HCT116 (cell line): Measurements from ENCODE around the gene KSR2. TPM values are rescaled to one million over a fixed set of nuclear protein-coding genes. Genes with fewer than 3 reads are reported as not detected.

ENCODE experiments used
- ATAC-seq: fragments of 200-7000 bp; cut with Tn5 transposase; 2 replicates; pipeline ENCODE4 v1.9.1; 2020; ENCODE audit warnings: mild to moderate bottlenecking, moderate library complexity
- BruUV-seq: library from RNA; stranded (reverse); fragments of 400-500 nt; replicated peaks from 2 replicates; lab custom pipeline; 2021; lab: Mats Ljungman, UMichigan
- CTCF ChIA-PET: fragments of 300-600 bp; sonication (Branson Sonifier 250); formaldehyde crosslinking; loops from one replicate; lab custom pipeline; 2021; ENCODE audit warnings: antibody characterized with exemption; lab: Charles Lee
- POLR2A ChIA-PET: fragments of 300-600, 350-600 bp; sonication (Branson Sonifier 250); formaldehyde crosslinking; loops from one replicate; lab custom pipeline; 2021; ENCODE audit warnings: antibody characterized with exemption; lab: Charles Lee
- RAD21 ChIA-PET, 2 experiments: fragments of 300-600 bp; sonication (Branson Sonifier 250); formaldehyde crosslinking; loops; one replicate each; lab custom pipeline; 2023; ENCODE audit warnings: low total read pairs in 2 of 2; ENCODE audit not compliant: uncharacterized antibody in 2 of 2, unreplicated experiment in 2 of 2, low non-redundant PET in 1 of 2; lab: Charles Lee
- DNase-seq: peaks from one replicate; pipeline ENCODE4 v3.0.0-alpha.2; 2010; ENCODE audit warnings: low read depth, low spot score
- H2AFZ ChIP-seq: fragments of 200-600 bp; shearing (Covaris generic), sonication (generic); 2 replicates; pipeline ENCODE4 v1.6.1; 2017; ENCODE audit warnings: low read depth, mixed run types, mixed read lengths, antibody characterized with exemption, low read length; ENCODE audit not compliant: poor library complexity, severe bottlenecking
- H3K27ac ChIP-seq: 2 replicates; pipeline ENCODE4 v1.5.1; 2012; ENCODE audit warnings: low read depth, low read length
- H3K27me3 ChIP-seq: fragments of 200-600 bp; sonication (generic); 2 replicates; pipeline ENCODE4 v1.6.1; 2016; ENCODE audit warnings: mixed run types, low read length, mixed read lengths; ENCODE audit not compliant: insufficient read depth
- H3K36me3 ChIP-seq, 2 experiments: fragments of 200-500 bp in 1 of 2; fragments of 200-600 bp in 1 of 2; sonication (Bioruptor generic) in 1 of 2; sonication (generic) in 1 of 2; 2 replicates each; pipeline versions ENCODE4 v1.5.1 to v1.6.1; 2014 to 2016; ENCODE audit warnings: low read length in 2 of 2, inconsistent platforms in 1 of 2, mixed read lengths in 1 of 2, mixed run types in 1 of 2; ENCODE audit not compliant: insufficient read depth in 2 of 2, control insufficient read depth in 1 of 2
- H3K4me1 ChIP-seq, 2 experiments: fragments of 200-600 bp in 1 of 2; sonication (generic) in 1 of 2; 2 replicates each; pipeline versions ENCODE4 v1.5.1 to v1.6.1; 2012 to 2017; ENCODE audit warnings: low read length in 2 of 2, inconsistent platforms in 1 of 2, mild to moderate bottlenecking in 1 of 2, mixed read lengths in 1 of 2, mixed run types in 1 of 2, moderate library complexity in 1 of 2; ENCODE audit not compliant: insufficient read depth in 2 of 2, control insufficient read depth in 1 of 2
- H3K4me2 ChIP-seq: fragments of 200-600 bp; sonication (generic); 2 replicates; pipeline ENCODE4 v1.6.1; 2017; ENCODE audit warnings: mixed run types, low read length, mixed read lengths
- H3K4me3 ChIP-seq, 2 experiments: fragments of 200-600 bp in 1 of 2; sonication (generic) in 1 of 2; replicated peaks in 1 of 2; 2 replicates each; pipeline ENCODE4 v1.5.1; 2011 to 2016; ENCODE audit warnings: low read length in 2 of 2, control low read depth in 1 of 2, low read depth in 1 of 2, mild to moderate bottlenecking in 1 of 2, mixed read lengths in 1 of 2, mixed run types in 1 of 2
- H3K79me2 ChIP-seq: fragments of 200-600 bp; sonication (generic); 2 replicates; pipeline ENCODE4 v1.6.1; 2017; ENCODE audit warnings: mild to moderate bottlenecking, mixed run types, low read length, moderate library complexity, mixed read lengths; ENCODE audit not compliant: insufficient read depth
- H3K9ac ChIP-seq: fragments of 200-600 bp; sonication (generic); 2 replicates; pipeline ENCODE4 v1.6.1; 2016; ENCODE audit warnings: low read length, mixed read lengths
- H3K9me2 ChIP-seq: fragments of 200-600 bp; sonication (generic), shearing (Covaris generic); 2 replicates; pipeline ENCODE4 v1.6.1; 2017; ENCODE audit warnings: mixed run types, mild to moderate bottlenecking, moderate library complexity; ENCODE audit not compliant: insufficient read depth
- H3K9me3 ChIP-seq, 2 experiments: fragments of 200-500 bp in 1 of 2; fragments of 200-600 bp in 1 of 2; sonication (Bioruptor generic) in 1 of 2; sonication (generic) in 1 of 2; 2 replicates each; pipeline ENCODE4 v1.6.1; 2014 to 2017; ENCODE audit warnings: low read length in 2 of 2, mixed read lengths in 2 of 2, inconsistent platforms in 1 of 2, low read depth in 1 of 2, mild to moderate bottlenecking in 1 of 2, mixed run types in 1 of 2, moderate library complexity in 1 of 2; ENCODE audit not compliant: control insufficient read depth in 1 of 2, insufficient read depth in 1 of 2
- H4K20me1 ChIP-seq: fragments of 200-600 bp; sonication (generic), shearing (Covaris generic); 2 replicates; pipeline ENCODE4 v1.6.1; 2017; ENCODE audit warnings: mixed run types, mild to moderate bottlenecking, moderate library complexity; ENCODE audit not compliant: insufficient read depth
- CBX3 ChIP-seq: IDR thresholded peaks from 2 replicates; pipeline ENCODE4 v1.6.1; 2012; ENCODE audit warnings: low read depth
- CEBPB ChIP-seq: IDR thresholded peaks from 2 replicates; pipeline ENCODE4 v1.6.1; 2012; ENCODE audit warnings: low read depth
- EGR1 ChIP-seq: IDR thresholded peaks from 2 replicates; pipeline ENCODE4 v1.6.1; 2012; ENCODE audit warnings: low read depth
- ELF1 ChIP-seq: IDR thresholded peaks from 2 replicates; pipeline ENCODE4 v1.6.1; 2012; ENCODE audit warnings: low read depth, borderline replicate concordance
- EZH2phosphoT487 ChIP-seq: fragments of 200-600 bp; IDR thresholded peaks from 2 replicates; pipeline ENCODE4 v1.6.1; 2018; ENCODE audit warnings: antibody characterized with exemption, borderline replicate concordance
- FOSL1 ChIP-seq: IDR thresholded peaks from 2 replicates; pipeline ENCODE4 v1.6.1; 2012; ENCODE audit warnings: low read depth
- JUND ChIP-seq: IDR thresholded peaks from 2 replicates; pipeline ENCODE4 v1.6.1; 2012
- POLR2A ChIP-seq: IDR thresholded peaks from 2 replicates; pipeline ENCODE4 v1.7.0; 2011; ENCODE audit warnings: borderline replicate concordance; ENCODE audit not compliant: insufficient read depth, insufficient read length; ENCODE audit errors: extremely low read depth
- RAD21 ChIP-seq: IDR thresholded peaks from 2 replicates; pipeline ENCODE4 v1.6.1; 2012; ENCODE audit warnings: low read depth, mild to moderate bottlenecking
- SIN3A ChIP-seq: IDR thresholded peaks from 2 replicates; pipeline ENCODE4 v1.6.1; 2012; ENCODE audit warnings: low read depth
- SRF ChIP-seq: IDR thresholded peaks from 2 replicates; pipeline ENCODE4 v1.6.1; 2012; ENCODE audit warnings: low read depth
- TCF7L2 ChIP-seq: IDR thresholded peaks from 2 replicates; pipeline ENCODE4 v1.7.0; 2011; ENCODE audit warnings: borderline replicate concordance, inconsistent platforms; ENCODE audit not compliant: insufficient read depth, insufficient read length; ENCODE audit errors: extremely low read depth
- YY1 ChIP-seq: IDR thresholded peaks from 2 replicates; pipeline ENCODE4 v1.6.1; 2011; ENCODE audit warnings: low read length, low read depth, moderate library complexity, mild to moderate bottlenecking; ENCODE audit not compliant: insufficient replicate concordance; ENCODE audit errors: extremely low read depth
- ZFX ChIP-seq: fragments of 450-650 bp; IDR thresholded peaks from 2 replicates; pipeline ENCODE4 v1.6.1; 2017
- ZNF274 ChIP-seq: fragments of 200-500 bp; sonication (Bioruptor generic); IDR thresholded peaks from 2 replicates; pipeline ENCODE4 v1.6.1; 2014; ENCODE audit warnings: mild to moderate bottlenecking, low read depth, low read length, inconsistent platforms
- intact Hi-C: fragments of 100-400 bp; cut with micrococcal nuclease; formaldehyde crosslinking; loops from 2 replicates; pipeline ENCODE4 v1.10.0; 2022
- total RNA-seq: library from RNA; stranded (reverse); gene quantifications from one replicate; pipeline ENCODE4 v1.2.1, GENCODE V29; 2021; ENCODE audit not compliant: unreplicated experiment
- TF ChIP-seq, protein P1 (sequence below): IDR thresholded peaks from 2 replicates; pipeline ENCODE4 v1.6.1; 2011; ENCODE audit warnings: mild to moderate bottlenecking, low read length, moderate library complexity; ENCODE audit not compliant: insufficient replicate concordance; ENCODE audit errors: extremely low read depth
- TF ChIP-seq, protein P2 (sequence below), 3 experiments: fragments of 200-600 bp in 1 of 3; sonication (generic) in 1 of 3; IDR thresholded peaks in 2 of 3; conservative IDR thresholded peaks in 1 of 3; 2 replicates each; pipeline ENCODE4 v1.5.1; 2012 to 2017; ENCODE audit warnings: low read depth in 2 of 3, low read length in 2 of 3, antibody characterized with exemption in 1 of 3, borderline replicate concordance in 1 of 3, control low read depth in 1 of 3, mild to moderate bottlenecking in 1 of 3, mixed read lengths in 1 of 3, mixed run types in 1 of 3, moderate library complexity in 1 of 3; ENCODE audit not compliant: insufficient read depth in 1 of 3
- TF ChIP-seq, protein P3 (sequence below): IDR thresholded peaks from 2 replicates; pipeline ENCODE4 v1.6.1; 2012
- TF ChIP-seq, protein P4 (sequence below): IDR thresholded peaks from 2 replicates; pipeline ENCODE4 v1.6.1; 2012; ENCODE audit warnings: low read depth
- TF ChIP-seq, protein P5 (sequence below): IDR thresholded peaks from 2 replicates; pipeline ENCODE4 v1.6.1; 2012

KSR2 gene
- total RNA-seq, 1 experiment from 2014 or later, result 10.1 TPM

DNA sequence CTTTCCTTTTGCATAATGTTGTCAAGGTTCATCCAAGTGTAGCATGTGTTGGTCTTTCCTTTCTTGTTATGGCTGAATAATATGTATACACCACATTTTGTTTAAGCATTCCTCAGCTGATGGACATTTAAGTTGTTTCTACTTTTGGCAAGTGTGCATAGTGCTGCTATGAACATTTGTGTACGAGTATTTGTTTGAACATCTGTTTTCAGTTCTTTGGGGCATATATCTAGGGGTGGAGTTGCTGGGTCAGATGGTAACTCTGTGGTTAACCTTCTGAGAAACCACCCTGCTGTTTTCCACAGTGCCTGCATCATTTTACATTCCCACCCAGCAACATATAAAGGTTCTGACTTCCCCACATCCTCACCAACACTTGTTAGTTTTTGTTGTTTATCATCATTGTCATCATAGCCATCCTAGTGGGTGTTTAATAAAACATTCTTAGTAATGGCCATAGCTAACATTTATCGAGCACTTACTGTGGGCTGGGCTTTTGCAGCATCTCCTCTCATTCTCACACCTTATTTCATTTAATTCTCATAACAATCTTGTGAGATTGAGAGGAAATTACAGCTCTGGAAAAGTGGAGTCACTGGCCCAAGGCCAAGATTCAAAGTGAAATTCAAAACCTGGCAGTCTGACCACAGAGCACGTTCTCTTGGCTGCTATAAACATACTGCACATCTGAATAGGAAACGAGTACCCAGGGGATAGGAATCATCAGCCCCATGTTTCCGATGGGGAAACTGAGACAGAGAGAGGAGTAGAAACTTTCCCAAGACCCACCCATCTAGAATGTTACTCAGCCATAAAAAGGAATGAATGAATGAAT lies 193.6 kb downstream of the KSR2 start:
- intact Hi-C loops, result no loop called here
- RAD21 ChIA-PET, result no interaction called here
- no peaks in the 10 kb centered on the region for H3K79me2 ChIP-seq
- H3K4me1 ChIP-seq, result no peaks in the 10 kb centered on the region
- H3K27me3 ChIP-seq, result no peaks in the 10 kb centered on the region
- H2AFZ ChIP-seq, result no peak overlapping the region
- no peaks in the 10 kb centered on the region for H3K36me3 ChIP-seq
- H3K4me3 ChIP-seq, result no peak overlapping the region
- no TSS peak for BruUV-seq
- no peak overlapping the region for H3K4me2 ChIP-seq
- H3K9me2 ChIP-seq, result no peaks in the 10 kb centered on the region
- H4K20me1 ChIP-seq, result no peaks in the 10 kb centered on the region
- POLR2A ChIA-PET, result no interaction called here
- TF ChIP-seq CEBPB (no peak), SRF (no peak), CBX3 (no peak), FOSL1 (no peak), TCF7L2 (no peak), ELF1 (no peak), ZFX (no peak), ZNF274 (no peak), RAD21 (no peak), SIN3A (no peak), EZH2phosphoT487 (no peak), JUND (no peak), YY1 (no peak), EGR1 (no peak), POLR2A (no peak)
- TF ChIP-seq, protein P1, sequence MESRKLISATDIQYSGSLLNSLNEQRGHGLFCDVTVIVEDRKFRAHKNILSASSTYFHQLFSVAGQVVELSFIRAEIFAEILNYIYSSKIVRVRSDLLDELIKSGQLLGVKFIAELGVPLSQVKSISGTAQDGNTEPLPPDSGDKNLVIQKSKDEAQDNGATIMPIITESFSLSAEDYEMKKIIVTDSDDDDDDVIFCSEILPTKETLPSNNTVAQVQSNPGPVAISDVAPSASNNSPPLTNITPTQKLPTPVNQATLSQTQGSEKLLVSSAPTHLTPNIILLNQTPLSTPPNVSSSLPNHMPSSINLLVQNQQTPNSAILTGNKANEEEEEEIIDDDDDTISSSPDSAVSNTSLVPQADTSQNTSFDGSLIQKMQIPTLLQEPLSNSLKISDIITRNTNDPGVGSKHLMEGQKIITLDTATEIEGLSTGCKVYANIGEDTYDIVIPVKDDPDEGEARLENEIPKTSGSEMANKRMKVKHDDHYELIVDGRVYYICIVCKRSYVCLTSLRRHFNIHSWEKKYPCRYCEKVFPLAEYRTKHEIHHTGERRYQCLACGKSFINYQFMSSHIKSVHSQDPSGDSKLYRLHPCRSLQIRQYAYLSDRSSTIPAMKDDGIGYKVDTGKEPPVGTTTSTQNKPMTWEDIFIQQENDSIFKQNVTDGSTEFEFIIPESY, result no peak
- TF ChIP-seq, protein P2, sequence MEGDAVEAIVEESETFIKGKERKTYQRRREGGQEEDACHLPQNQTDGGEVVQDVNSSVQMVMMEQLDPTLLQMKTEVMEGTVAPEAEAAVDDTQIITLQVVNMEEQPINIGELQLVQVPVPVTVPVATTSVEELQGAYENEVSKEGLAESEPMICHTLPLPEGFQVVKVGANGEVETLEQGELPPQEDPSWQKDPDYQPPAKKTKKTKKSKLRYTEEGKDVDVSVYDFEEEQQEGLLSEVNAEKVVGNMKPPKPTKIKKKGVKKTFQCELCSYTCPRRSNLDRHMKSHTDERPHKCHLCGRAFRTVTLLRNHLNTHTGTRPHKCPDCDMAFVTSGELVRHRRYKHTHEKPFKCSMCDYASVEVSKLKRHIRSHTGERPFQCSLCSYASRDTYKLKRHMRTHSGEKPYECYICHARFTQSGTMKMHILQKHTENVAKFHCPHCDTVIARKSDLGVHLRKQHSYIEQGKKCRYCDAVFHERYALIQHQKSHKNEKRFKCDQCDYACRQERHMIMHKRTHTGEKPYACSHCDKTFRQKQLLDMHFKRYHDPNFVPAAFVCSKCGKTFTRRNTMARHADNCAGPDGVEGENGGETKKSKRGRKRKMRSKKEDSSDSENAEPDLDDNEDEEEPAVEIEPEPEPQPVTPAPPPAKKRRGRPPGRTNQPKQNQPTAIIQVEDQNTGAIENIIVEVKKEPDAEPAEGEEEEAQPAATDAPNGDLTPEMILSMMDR (IDR thresholded peaks at IDR 0.05 in 2 of 3, conservative IDR thresholded peaks at IDR 0.05 in 1 of 3; ENCODE audit: borderline replicate concordance in 1 of 3, insufficient read depth in 1 of 3, low read depth in 2 of 3, low read length in 2 of 3), result no peak
- TF ChIP-seq, protein P3, sequence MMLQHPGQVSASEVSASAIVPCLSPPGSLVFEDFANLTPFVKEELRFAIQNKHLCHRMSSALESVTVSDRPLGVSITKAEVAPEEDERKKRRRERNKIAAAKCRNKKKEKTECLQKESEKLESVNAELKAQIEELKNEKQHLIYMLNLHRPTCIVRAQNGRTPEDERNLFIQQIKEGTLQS, result no peak
- TF ChIP-seq, protein P4, sequence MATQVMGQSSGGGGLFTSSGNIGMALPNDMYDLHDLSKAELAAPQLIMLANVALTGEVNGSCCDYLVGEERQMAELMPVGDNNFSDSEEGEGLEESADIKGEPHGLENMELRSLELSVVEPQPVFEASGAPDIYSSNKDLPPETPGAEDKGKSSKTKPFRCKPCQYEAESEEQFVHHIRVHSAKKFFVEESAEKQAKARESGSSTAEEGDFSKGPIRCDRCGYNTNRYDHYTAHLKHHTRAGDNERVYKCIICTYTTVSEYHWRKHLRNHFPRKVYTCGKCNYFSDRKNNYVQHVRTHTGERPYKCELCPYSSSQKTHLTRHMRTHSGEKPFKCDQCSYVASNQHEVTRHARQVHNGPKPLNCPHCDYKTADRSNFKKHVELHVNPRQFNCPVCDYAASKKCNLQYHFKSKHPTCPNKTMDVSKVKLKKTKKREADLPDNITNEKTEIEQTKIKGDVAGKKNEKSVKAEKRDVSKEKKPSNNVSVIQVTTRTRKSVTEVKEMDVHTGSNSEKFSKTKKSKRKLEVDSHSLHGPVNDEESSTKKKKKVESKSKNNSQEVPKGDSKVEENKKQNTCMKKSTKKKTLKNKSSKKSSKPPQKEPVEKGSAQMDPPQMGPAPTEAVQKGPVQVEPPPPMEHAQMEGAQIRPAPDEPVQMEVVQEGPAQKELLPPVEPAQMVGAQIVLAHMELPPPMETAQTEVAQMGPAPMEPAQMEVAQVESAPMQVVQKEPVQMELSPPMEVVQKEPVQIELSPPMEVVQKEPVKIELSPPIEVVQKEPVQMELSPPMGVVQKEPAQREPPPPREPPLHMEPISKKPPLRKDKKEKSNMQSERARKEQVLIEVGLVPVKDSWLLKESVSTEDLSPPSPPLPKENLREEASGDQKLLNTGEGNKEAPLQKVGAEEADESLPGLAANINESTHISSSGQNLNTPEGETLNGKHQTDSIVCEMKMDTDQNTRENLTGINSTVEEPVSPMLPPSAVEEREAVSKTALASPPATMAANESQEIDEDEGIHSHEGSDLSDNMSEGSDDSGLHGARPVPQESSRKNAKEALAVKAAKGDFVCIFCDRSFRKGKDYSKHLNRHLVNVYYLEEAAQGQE, result no peak
- TF ChIP-seq, protein P5, sequence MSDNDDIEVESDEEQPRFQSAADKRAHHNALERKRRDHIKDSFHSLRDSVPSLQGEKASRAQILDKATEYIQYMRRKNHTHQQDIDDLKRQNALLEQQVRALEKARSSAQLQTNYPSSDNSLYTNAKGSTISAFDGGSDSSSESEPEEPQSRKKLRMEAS, result no peak
- H3K27ac ChIP-seq, result no peak overlapping the region
- DNase-seq (no peak), ATAC-seq (no peak)
- no peaks in the 10 kb centered on the region for H3K9me3 ChIP-seq
- H3K9ac ChIP-seq, result no peak overlapping the region
- CTCF ChIA-PET, result no interaction called here
